SU-DHL-6 (cell line): Measurements from ENCODE around the gene PARD6G.

Source experiments
- H2AFZ ChIP-seq: fragments of 200-600 bp; sonication (generic); 2 replicates; pipeline ENCODE4 v1.6.1; 2014; ENCODE audit warnings: low read depth, mild to moderate bottlenecking, moderate library complexity, mixed read lengths, antibody characterized with exemption, low read length; ENCODE audit not compliant: severe bottlenecking
- H3F3A ChIP-seq: fragments of 200-600 bp; shearing (Covaris generic); 2 replicates; pipeline ENCODE4 v1.6.0; 2016; ENCODE audit warnings: antibody characterized with exemption, mild to moderate bottlenecking; ENCODE audit not compliant: insufficient read depth
- H3K27ac ChIP-seq: fragments of 200-600 bp; sonication (generic); 2 replicates; pipeline ENCODE4 v1.5.1; 2016; ENCODE audit warnings: low read depth, mild to moderate bottlenecking, low read length, moderate library complexity, mixed read lengths
- H3K27me3 ChIP-seq: fragments of 200-600 bp; sonication (generic), shearing (Covaris generic); 2 replicates; pipeline ENCODE4 v1.6.0; 2014; ENCODE audit warnings: mild to moderate bottlenecking, low read length
- H3K36me3 ChIP-seq: fragments of 200-600 bp; sonication (generic); 2 replicates; pipeline ENCODE4 v1.6.1; 2014; ENCODE audit warnings: mild to moderate bottlenecking, low read length, mixed read lengths
- H3K4me2 ChIP-seq: fragments of 300-600, 200-600 bp; shearing (Covaris generic), sonication (generic); 2 replicates; pipeline ENCODE4 v1.6.0; 2014; ENCODE audit warnings: low read length, low read depth, mild to moderate bottlenecking; ENCODE audit not compliant: poor library complexity, severe bottlenecking
- H3K4me3 ChIP-seq: fragments of 200-600 bp; sonication (generic); 2 replicates; pipeline ENCODE4 v1.5.1; 2014; ENCODE audit warnings: antibody characterized with exemption, low read length, mild to moderate bottlenecking, mixed read lengths; ENCODE audit not compliant: insufficient read depth, poor library complexity, severe bottlenecking
- H3K79me2 ChIP-seq: fragments of 200-600 bp; sonication (generic); 2 replicates; pipeline ENCODE4 v1.6.1; 2014; ENCODE audit warnings: mild to moderate bottlenecking, low read length, moderate library complexity; ENCODE audit not compliant: insufficient read depth
- H3K9ac ChIP-seq: fragments of 200-600 bp; sonication (generic); 2 replicates; pipeline ENCODE4 v1.7.0; 2014; ENCODE audit warnings: mild to moderate bottlenecking, low read length
- H3K9me2 ChIP-seq: fragments of 200-600 bp; sonication (generic); replicated peaks from 2 replicates; pipeline ENCODE4 v1.6.1; 2014; ENCODE audit warnings: low read length; ENCODE audit not compliant: insufficient read depth
- H3K9me3 ChIP-seq: fragments of 200-600 bp; sonication (generic); 2 replicates; pipeline ENCODE4 v1.6.1; 2014; ENCODE audit warnings: low read length, mixed read lengths; ENCODE audit not compliant: insufficient read depth
- H4K20me1 ChIP-seq: fragments of 200-600 bp; sonication (generic); 2 replicates; pipeline ENCODE4 v1.6.1; 2014; ENCODE audit warnings: low read depth, mild to moderate bottlenecking, antibody characterized with exemption, low read length, moderate library complexity, mixed read lengths
- CTCF ChIP-seq: fragments of 200-600 bp; sonication (generic); IDR thresholded peaks from one replicate; pipeline ENCODE4 v1.5.1; 2017; ENCODE audit warnings: antibody characterized with exemption, mild to moderate bottlenecking, low read length, moderate library complexity; ENCODE audit not compliant: insufficient read depth, poor library complexity, severe bottlenecking
- EZH2phosphoT487 ChIP-seq: fragments of 200-600 bp; sonication (generic), shearing (Covaris generic); conservative IDR thresholded peaks from 2 replicates; pipeline ENCODE4 v1.6.1; 2018; ENCODE audit warnings: mild to moderate bottlenecking, antibody characterized with exemption, low read length, moderate library complexity, mixed read lengths

The PARD6G gene

GRCh38 chr18:80140455-80140985 lies 106.8 kb downstream of the PARD6G start:
- no peaks in the 10 kb centered on the region for H3F3A ChIP-seq
- TF ChIP-seq CTCF = no peak
- TF ChIP-seq EZH2phosphoT487 = no peak
- no peaks in the 10 kb centered on the region for H4K20me1 ChIP-seq
- H3K9ac ChIP-seq = no peak overlapping the region
- no peaks in the 10 kb centered on the region for H3K27me3 ChIP-seq
- no peaks in the 10 kb centered on the region for H3K9me2 ChIP-seq
- H3K9me3 ChIP-seq = no peaks in the 10 kb centered on the region
- no peaks in the 10 kb centered on the region for H3K36me3 ChIP-seq
- no peak overlapping the region for H3K4me2 ChIP-seq
- H3K4me3 ChIP-seq = no peak overlapping the region
- no peaks in the 10 kb centered on the region for H3K79me2 ChIP-seq
- no peak overlapping the region for H2AFZ ChIP-seq
- H3K27ac ChIP-seq = no peak overlapping the region

DNA sequence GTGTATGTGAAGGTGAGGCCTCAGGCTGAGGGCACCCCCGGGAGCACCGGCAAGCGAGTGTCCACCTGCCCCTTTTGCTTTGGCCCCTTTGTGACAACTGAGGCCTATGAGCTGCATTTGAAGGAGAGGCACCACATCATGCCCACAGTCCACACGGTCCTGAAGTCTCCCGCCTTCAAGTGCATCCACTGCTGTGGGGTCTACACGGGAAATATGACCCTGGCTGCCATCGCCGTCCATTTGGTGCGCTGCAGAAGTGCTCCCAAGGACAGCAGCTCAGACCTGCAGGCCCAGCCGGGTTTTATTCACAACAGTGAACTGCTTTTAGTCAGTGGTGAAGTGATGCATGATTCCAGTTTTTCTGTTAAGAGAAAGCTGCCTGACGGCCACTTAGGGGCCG lies 109.3 kb downstream of the PARD6G start:
- H3K36me3 ChIP-seq = no peaks in the 10 kb centered on the region
- no peak overlapping the region for H2AFZ ChIP-seq
- H3K79me2 ChIP-seq = no peaks in the 10 kb centered on the region

DNA sequence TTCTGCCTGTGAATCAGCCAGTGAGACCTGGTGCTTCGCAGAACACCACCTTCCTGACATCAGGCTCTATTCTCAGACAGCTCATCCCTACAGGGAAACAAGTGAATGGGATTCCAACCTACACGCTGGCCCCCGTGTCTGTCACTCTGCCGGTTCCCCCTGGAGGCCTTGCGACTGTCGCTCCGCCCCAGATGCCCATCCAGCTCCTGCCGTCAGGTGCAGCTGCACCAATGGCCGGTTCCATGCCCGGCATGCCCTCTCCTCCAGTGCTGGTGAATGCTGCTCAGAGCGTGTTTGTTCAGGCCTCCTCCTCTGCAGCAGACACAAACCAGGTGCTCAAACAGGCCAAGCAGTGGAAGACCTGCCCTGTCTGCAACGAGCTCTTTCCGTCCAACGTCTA lies 110.2 kb downstream of the PARD6G start:
- H3K4me3 ChIP-seq = no peak overlapping the region
- no peaks in the 10 kb centered on the region for H3K79me2 ChIP-seq
- TF ChIP-seq EZH2phosphoT487 = no peak
- no peak for TF ChIP-seq CTCF
- H3K4me2 ChIP-seq = no peak overlapping the region
- H3K36me3 ChIP-seq = no peaks in the 10 kb centered on the region
- no peak overlapping the region for H3K27ac ChIP-seq
- no peaks in the 10 kb centered on the region for H4K20me1 ChIP-seq
- H3K27me3 ChIP-seq = no peaks in the 10 kb centered on the region
- H3K9ac ChIP-seq = no peak overlapping the region
- H3K9me3 ChIP-seq = no peaks in the 10 kb centered on the region
- no peaks in the 10 kb centered on the region for H3F3A ChIP-seq
- no peaks in the 10 kb centered on the region for H3K9me2 ChIP-seq
- H2AFZ ChIP-seq = no peak overlapping the region

More for the DNA sequence above, 109.3 kb downstream of the PARD6G start:
- Histone ChIP-seq H3K27ac (no peak overlapping the region), H3K4me2 (no peak overlapping the region), H3K9ac (no peak overlapping the region), H3F3A (no peaks in the 10 kb centered on the region), H3K27me3 (no peaks in the 10 kb centered on the region), H3K4me3 (no peak overlapping the region), H3K9me3 (no peaks in the 10 kb centered on the region), H3K9me2 (no peaks in the 10 kb centered on the region), H4K20me1 (no peaks in the 10 kb centered on the region)
- TF ChIP-seq CTCF = no peak
- TF ChIP-seq EZH2phosphoT487 = no peak
